Neuronal stem cell (in vitro differentiated cells): Measurements from ENCODE around the gene ETV6.

Source experiments
- DNase-seq: peaks from one replicate; pipeline ENCODE4 v3.0.0-alpha.2; 2013; ENCODE audit warnings: low spot score
- H2AFZ ChIP-seq: one replicate; pipeline ENCODE4 v1.6.1; 2013; ENCODE audit warnings: mild to moderate bottlenecking, low read length, inconsistent platforms
- H2AK5ac ChIP-seq: 2 replicates; pipeline ENCODE4 v1.6.1; 2013; ENCODE audit warnings: low read depth, mild to moderate bottlenecking, inconsistent platforms, low read length, moderate library complexity, mixed read lengths
- H2BK120ac ChIP-seq: 2 replicates; pipeline ENCODE4 v1.6.1; 2013; ENCODE audit warnings: low read depth, mild to moderate bottlenecking, inconsistent platforms, low read length, moderate library complexity, mixed read lengths
- H2BK12ac ChIP-seq: one replicate; pipeline ENCODE4 v1.6.1; 2013; ENCODE audit warnings: low read length, inconsistent platforms
- H2BK15ac ChIP-seq: 2 replicates; pipeline ENCODE4 v1.6.1; 2013; ENCODE audit warnings: mild to moderate bottlenecking, low read length, inconsistent platforms, mixed read lengths
- H2BK5ac ChIP-seq: one replicate; pipeline ENCODE4 v1.6.1; 2013; ENCODE audit warnings: inconsistent platforms, mild to moderate bottlenecking, low read length, moderate library complexity
- H3K14ac ChIP-seq: one replicate; pipeline ENCODE4 v1.6.1; 2013; ENCODE audit warnings: low read length, inconsistent platforms
- H3K18ac ChIP-seq: 2 replicates; pipeline ENCODE4 v1.6.1; 2013; ENCODE audit warnings: low read length, inconsistent platforms
- H3K23ac ChIP-seq: 2 replicates; pipeline ENCODE4 v1.6.1; 2013; ENCODE audit warnings: low read depth, mild to moderate bottlenecking, mixed read lengths, low read length, inconsistent platforms; ENCODE audit not compliant: poor library complexity
- H3K27ac ChIP-seq: replicated peaks from 3 replicates; pipeline ENCODE4 v1.5.1; 2013; ENCODE audit warnings: low read length, inconsistent platforms
- H3K27me3 ChIP-seq, 3 experiments: 2 replicates each; pipeline ENCODE4 v1.6.1; 2013; ENCODE audit warnings: low read length in 3 of 3, mild to moderate bottlenecking in 2 of 3, inconsistent platforms in 1 of 3, low read depth in 1 of 3, mixed read lengths in 1 of 3, moderate library complexity in 1 of 3; ENCODE audit not compliant: control insufficient read depth in 3 of 3, insufficient read depth in 3 of 3
- H3K36me3 ChIP-seq, 2 donors: replicated peaks in 1 of 2; 2 replicates each; pipeline ENCODE4 v1.6.1; 2013; ENCODE audit warnings: low read length in 2 of 2; ENCODE audit not compliant: control insufficient read depth in 2 of 2, insufficient read depth in 2 of 2
- H3K4ac ChIP-seq: 2 replicates; pipeline ENCODE4 v1.6.1; 2013; ENCODE audit warnings: inconsistent platforms, mild to moderate bottlenecking, low read length, moderate library complexity
- H3K4me1 ChIP-seq, 2 donors: 1 replicate in 1 of 2; 2 replicates in 1 of 2; pipeline ENCODE4 v1.6.1; 2013; ENCODE audit warnings: low read length in 2 of 2, low read depth in 1 of 2; ENCODE audit not compliant: control insufficient read depth in 2 of 2, insufficient read depth in 1 of 2
- H3K4me2 ChIP-seq: one replicate; pipeline ENCODE4 v1.6.1; 2013; ENCODE audit warnings: mild to moderate bottlenecking, low read length, inconsistent platforms; ENCODE audit not compliant: insufficient read depth, poor library complexity, severe bottlenecking
- H3K4me3 ChIP-seq, 2 donors: 2 replicates each; pipeline ENCODE4 v1.5.1; 2013; ENCODE audit warnings: low read length in 2 of 2, mild to moderate bottlenecking in 2 of 2, inconsistent platforms in 1 of 2, moderate library complexity in 1 of 2
- H3K79me1 ChIP-seq: one replicate; pipeline ENCODE4 v1.6.1; 2013; ENCODE audit warnings: low read depth, mild to moderate bottlenecking, inconsistent platforms, low read length, moderate library complexity
- H3K9ac ChIP-seq: one replicate; pipeline ENCODE4 v1.6.1; 2013; ENCODE audit warnings: mild to moderate bottlenecking, low read depth, low read length, inconsistent platforms; ENCODE audit not compliant: poor library complexity
- H3K9me3 ChIP-seq, 2 donors: replicated peaks in 1 of 2; 2 replicates each; pipeline versions ENCODE3 to v1.6.1; 2013; ENCODE audit warnings: low read length in 2 of 2, mild to moderate bottlenecking in 2 of 2, inconsistent platforms in 1 of 2, low read depth in 1 of 2, mixed read lengths in 1 of 2, moderate library complexity in 1 of 2; ENCODE audit not compliant: control insufficient read depth in 2 of 2, insufficient read depth in 1 of 2
- H4K8ac ChIP-seq: one replicate; pipeline ENCODE4 v1.6.1; 2013; ENCODE audit warnings: low read depth, mild to moderate bottlenecking, inconsistent platforms, low read length, moderate library complexity
- H4K91ac ChIP-seq: one replicate; pipeline ENCODE4 v1.6.1; 2013; ENCODE audit warnings: low read length, low read depth, mild to moderate bottlenecking, inconsistent platforms; ENCODE audit not compliant: poor library complexity
- WGBS, 2 donors: extraction: QIAGEN DNeasy Blood & Tissue Kit; methylation state at CpG; one replicate each; pipeline ENCODE4 v1.1.7; 2013; ENCODE audit warnings: missing lambda C conversion rate in 2 of 2, mixed read lengths in 1 of 2; ENCODE audit not compliant: insufficient read length in 2 of 2, insufficient replicate concordance in 1 of 2; ENCODE audit errors: extremely low coverage in 2 of 2; 5-methylcytosine and 5-hydroxymethylcytosine counted together

ETV6 gene

GRCh38 chr12:11697670-11698387 lies 48.4 kb downstream of the ETV6 start:
- Histone ChIP-seq H4K91ac (no peak overlapping the region), H2BK12ac (no peak overlapping the region), H3K23ac (no peak overlapping the region), H2AFZ (no peak overlapping the region), H3K4me1 (peaks cover 7 to 14% of the 10 kb centered on the region in 2 donors), H3K18ac (no peak overlapping the region), H2BK15ac (no peak overlapping the region), H3K9me3 (no peaks in the 10 kb centered on the region), H3K9ac (no peak overlapping the region), H2BK5ac (no peak overlapping the region), H3K27me3 (no peaks in the 10 kb centered on the region), H3K4ac (no peak overlapping the region), H3K27ac (no peak overlapping the region), H3K36me3 (no peaks in the 10 kb centered on the region), H3K14ac (no peak overlapping the region), H4K8ac (no peak overlapping the region), H2BK120ac (no peak overlapping the region), H3K4me3 (no peak overlapping the region), H3K4me2 (no peak overlapping the region), H3K79me1 (peaks cover 6% of the 10 kb centered on the region), H2AK5ac (no peak overlapping the region)
- no peak for DNase-seq
- WGBS, 2 donors, result no CpG with 5 or more reads among the region's 3 CpGs

GRCh38 chr12:11698729-11699128 lies 49.3 kb downstream of the ETV6 start:
- no peak overlapping the region for H2BK120ac ChIP-seq
- H3K14ac ChIP-seq, result no peak overlapping the region
- no peak overlapping the region for H4K91ac ChIP-seq
- H2BK15ac ChIP-seq, result no peak overlapping the region
- no peak overlapping the region for H3K4me3 ChIP-seq
- no peak overlapping the region for H3K27ac ChIP-seq
- no peak overlapping the region for H2AK5ac ChIP-seq
- no peaks in the 10 kb centered on the region for H3K27me3 ChIP-seq
- no peak overlapping the region for H2BK5ac ChIP-seq
- DNase-seq, result no peak
- H3K23ac ChIP-seq, result no peak overlapping the region
- peaks cover 7 to 14% of the 10 kb centered on the region in 2 donors for H3K4me1 ChIP-seq
- H2AFZ ChIP-seq, result no peak overlapping the region
- H2BK12ac ChIP-seq, result no peak overlapping the region
- H3K79me1 ChIP-seq, result no peaks in the 10 kb centered on the region
- no peak overlapping the region for H3K4me2 ChIP-seq
- no peak overlapping the region for H3K4ac ChIP-seq
- no peaks in the 10 kb centered on the region for H3K9me3 ChIP-seq
- WGBS, 2 donors, result no CpG with 5 or more reads among the region's 2 CpGs
- H3K9ac ChIP-seq, result no peak overlapping the region
- no peaks in the 10 kb centered on the region for H3K36me3 ChIP-seq
- H3K18ac ChIP-seq, result no peak overlapping the region
- H4K8ac ChIP-seq, result no peak overlapping the region

- Histone ChIP-seq H4K8ac (no peak overlapping the region), H3K14ac (no peak overlapping the region), H2BK120ac (no peak overlapping the region), H3K23ac (no peak overlapping the region), H3K9ac (no peak overlapping the region), H2BK15ac (no peak overlapping the region), H3K9me3 (no peaks in the 10 kb centered on the region), H2BK12ac (no peak overlapping the region), H3K27ac (no peak overlapping the region), H3K36me3 (no peaks in the 10 kb centered on the region), H2AFZ (peak overlapping the region; percentile 21), H3K4me2 (no peak overlapping the region), H3K4me1 (peaks cover 8 to 14% of the 10 kb centered on the region in 2 donors), H2BK5ac (no peak overlapping the region), H4K91ac (no peak overlapping the region), H3K4ac (no peak overlapping the region), H3K27me3 (no peaks in the 10 kb centered on the region), H3K79me1 (no peaks in the 10 kb centered on the region), H3K4me3 (no peak overlapping the region), H3K18ac (no peak overlapping the region), H2AK5ac (no peak overlapping the region)
- DNase-seq, result no peak
- no CpG with 5 or more reads among the region's 6 CpGs for WGBS, 2 donors
Observed at GRCh38 chr12:11701433-11701832, 52.0 kb downstream of the ETV6 start.

GRCh38 chr12:11702959-11703358 lies 53.5 kb downstream of the ETV6 start:
- Histone ChIP-seq H3K27me3 (no peaks in the 10 kb centered on the region), H2BK5ac (no peak overlapping the region), H3K4ac (no peak overlapping the region), H4K8ac (no peak overlapping the region), H2BK15ac (no peak overlapping the region), H3K4me2 (no peak overlapping the region), H3K27ac (no peak overlapping the region), H3K9me3 (no peaks in the 10 kb centered on the region), H3K14ac (no peak overlapping the region), H2BK120ac (no peak overlapping the region), H2AK5ac (no peak overlapping the region), H2BK12ac (no peak overlapping the region), H3K18ac (no peak overlapping the region), H2AFZ (no peak overlapping the region), H3K9ac (no peak overlapping the region), H3K23ac (no peak overlapping the region), H3K4me3 (no peak overlapping the region), H3K4me1 (peaks cover 9 to 14% of the 10 kb centered on the region in 2 donors), H4K91ac (no peak overlapping the region), H3K36me3 (no peaks in the 10 kb centered on the region), H3K79me1 (no peaks in the 10 kb centered on the region)
- WGBS, 2 donors, result no CpG with 5 or more reads among the region's 5 CpGs
- no peak for DNase-seq
